A204.1 (cell line): Measurements from ENCODE around the gene UROC1.
"Not testable (repeated sequence)": the region's sequence is repeated elsewhere in the genome, so short reads cannot be mapped to it uniquely, and the experiment has no call there.

Experiments
- FAIRE-seq: peaks from 2 replicates; lab custom pipeline; 2012; peaks lifted over from hg19 to GRCh38; lab: Jason Lieb, UNC

The UROC1 gene

DNA sequence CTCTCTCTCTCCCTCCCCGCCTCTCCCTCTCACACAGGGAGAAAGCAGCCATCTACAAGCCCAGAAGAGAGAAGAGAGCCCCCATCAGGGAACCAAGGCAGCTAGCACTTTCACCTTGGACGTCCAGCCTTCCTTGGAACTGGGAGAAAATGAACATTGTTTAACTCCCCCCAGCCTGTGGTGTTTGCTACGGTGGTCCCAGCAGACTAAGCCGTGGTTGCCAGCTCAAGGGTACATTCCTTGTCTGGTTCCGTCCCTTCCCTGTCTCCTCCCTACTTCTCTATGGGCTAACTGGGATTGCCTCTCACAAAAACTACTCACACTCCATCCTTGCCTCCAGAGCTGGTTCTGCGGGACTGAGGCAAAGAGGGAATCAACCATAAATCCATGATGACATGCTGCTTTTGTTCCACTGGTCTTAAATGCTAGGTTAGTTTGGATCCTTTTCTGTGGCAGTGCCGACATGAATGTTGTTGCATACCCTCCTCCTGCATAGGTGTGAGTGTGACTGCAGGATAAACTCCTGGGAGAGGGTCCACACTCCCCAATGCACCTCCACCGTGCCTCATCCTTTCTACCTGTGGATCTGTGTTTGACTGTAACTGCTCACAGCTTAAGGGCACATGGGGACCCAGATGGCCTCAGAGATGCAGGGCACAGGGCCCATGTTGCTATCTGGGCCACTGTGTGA lies 29.1 kb upstream of the UROC1 start:
- FAIRE-seq = no peak

DNA sequence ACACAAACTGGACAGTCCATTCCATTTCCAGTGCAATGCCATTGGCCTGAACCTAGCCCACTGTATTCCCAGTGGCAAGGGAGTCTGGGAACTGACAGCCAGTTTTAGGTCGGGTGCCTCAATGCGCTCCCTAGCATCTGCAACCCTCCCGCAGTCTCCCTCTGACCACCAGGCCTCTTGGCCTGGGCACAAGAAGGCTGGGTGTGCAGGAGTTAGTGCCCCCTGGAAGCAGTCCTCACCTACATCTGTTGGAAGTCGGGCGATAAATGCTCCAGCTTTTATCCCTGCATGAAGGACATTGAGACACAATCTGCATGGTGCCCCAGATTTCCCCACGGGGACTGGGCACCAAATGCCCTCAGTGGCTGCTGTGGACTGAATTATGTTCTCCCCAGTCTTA lies 28.4 kb upstream of the UROC1 start:
- FAIRE-seq = no peak

DNA sequence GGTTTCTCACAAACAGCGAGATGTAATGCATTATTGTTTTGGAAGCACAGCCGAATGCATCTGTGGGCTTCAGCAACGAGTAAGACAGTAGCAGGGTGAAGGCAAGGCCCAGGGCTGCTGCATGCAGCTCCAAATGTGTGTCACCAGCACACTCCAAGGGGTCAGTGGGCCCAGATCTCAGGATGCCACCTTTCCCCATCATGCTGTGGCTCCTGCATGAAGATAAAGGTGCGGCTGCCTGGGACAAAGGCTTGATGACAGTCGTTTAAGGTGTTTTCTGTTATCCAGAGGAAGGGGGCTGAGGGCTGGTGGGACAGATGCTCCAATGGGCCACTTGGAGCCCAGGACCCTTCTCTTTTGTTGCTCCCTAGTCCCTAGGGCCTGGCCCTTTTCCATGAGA lies 28.0 kb upstream of the UROC1 start:
- no peak for FAIRE-seq

DNA sequence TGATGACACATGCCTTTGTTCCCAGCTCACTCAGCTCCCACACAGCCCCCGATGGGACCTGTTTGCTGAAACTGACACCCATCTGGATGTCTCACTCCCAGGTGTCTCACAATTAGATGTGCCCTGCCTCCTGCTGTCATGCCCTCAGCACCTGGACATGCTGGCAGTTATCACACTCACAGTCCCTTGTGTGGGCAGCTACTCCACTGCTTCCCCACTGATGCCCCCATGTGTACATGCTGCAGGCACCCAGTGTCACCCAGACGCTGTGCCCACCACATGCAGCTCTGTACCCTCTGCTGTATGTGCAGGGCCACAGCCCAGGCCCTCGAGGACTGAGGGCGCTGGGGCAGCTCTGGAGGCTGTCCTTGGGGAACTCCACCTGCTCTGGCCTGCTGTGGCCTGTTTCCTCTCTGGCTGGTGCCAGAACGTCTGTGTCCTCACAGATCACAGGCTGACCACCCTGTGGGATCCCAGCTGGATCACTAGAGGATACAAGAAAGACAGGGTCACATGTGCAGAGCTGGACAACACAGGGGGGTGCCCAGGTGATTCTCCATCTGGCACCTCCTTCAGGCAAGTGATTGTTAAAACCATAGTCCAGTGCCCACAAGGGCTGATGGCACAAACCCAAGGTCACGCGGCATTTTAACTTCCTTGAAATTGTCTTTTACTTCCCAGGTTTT lies 27.2 kb upstream of the UROC1 start:
- no peak for FAIRE-seq

DNA sequence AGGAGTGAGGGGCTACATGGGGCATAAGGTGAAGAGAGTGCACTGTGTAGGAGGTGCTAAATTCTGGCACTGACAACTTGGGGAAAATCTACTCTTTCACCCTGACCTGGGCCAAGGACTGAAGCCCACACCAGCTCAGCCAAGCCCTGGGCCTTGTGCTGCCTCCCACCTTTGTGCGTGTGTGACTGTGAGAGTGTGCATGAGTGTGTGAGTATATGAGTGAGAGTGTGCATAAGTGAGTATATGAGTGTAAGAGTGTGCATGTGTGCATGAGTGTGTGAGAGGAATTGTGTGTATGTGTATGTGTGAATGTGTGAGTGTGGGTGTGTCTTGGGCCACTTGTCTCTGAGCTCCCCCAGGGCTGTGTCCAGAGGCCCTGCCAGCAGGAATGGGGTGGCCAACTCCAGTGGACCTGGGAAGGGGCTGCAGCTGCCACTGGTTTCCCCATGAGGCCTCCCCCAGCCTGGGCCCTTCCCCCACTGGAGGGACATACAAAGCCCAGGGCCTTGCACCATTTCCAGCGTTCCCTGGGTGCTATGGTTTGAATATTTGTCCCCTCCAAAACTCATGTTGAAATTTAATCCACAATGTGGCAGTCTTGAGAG lies 26.0 kb upstream of the UROC1 start:
- no peak for FAIRE-seq

DNA sequence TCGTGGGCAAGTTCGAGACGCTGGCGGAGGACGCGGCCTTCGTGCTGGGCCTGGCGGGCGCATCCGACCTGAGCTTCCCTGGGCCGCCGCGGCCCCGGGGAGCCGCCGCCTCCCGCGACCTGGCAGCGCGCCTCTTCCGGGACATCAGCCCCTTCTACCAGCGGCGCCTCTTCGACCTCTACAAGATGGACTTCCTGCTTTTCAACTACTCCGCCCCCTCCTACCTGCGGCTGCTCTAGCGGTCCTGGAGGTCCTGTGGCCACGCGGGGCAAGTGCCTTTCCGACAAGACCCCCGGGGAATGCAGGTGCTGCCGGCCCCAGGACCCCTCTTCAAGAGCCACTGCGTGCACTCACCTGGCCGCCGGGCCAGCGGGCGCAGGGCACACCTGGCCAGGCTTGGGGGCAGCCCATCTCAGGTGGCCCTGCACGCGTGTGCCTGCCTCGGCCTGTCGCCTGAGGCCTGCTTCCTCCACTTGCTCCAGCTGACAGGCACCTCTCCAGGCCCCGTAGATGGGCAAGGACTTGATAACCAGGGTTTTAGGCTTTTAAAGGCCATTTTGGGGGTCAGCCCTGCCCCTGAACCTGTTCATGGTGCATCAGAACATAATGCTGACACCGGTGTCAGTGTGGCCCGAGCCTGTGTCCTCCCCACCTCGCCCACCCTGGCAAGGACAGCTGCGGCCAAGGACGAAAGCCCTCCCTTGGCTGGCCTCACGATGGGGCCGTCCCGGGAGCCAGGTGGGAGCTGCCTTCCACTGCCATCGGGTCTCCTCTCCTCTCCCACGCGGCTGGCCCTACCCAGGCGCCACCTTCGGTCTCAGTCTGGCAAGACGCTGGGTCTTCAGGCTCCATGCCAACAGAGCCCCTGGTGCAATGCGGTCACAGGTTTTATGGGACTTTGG lies 25.0 kb upstream of the UROC1 start:
- FAIRE-seq = no peak

DNA sequence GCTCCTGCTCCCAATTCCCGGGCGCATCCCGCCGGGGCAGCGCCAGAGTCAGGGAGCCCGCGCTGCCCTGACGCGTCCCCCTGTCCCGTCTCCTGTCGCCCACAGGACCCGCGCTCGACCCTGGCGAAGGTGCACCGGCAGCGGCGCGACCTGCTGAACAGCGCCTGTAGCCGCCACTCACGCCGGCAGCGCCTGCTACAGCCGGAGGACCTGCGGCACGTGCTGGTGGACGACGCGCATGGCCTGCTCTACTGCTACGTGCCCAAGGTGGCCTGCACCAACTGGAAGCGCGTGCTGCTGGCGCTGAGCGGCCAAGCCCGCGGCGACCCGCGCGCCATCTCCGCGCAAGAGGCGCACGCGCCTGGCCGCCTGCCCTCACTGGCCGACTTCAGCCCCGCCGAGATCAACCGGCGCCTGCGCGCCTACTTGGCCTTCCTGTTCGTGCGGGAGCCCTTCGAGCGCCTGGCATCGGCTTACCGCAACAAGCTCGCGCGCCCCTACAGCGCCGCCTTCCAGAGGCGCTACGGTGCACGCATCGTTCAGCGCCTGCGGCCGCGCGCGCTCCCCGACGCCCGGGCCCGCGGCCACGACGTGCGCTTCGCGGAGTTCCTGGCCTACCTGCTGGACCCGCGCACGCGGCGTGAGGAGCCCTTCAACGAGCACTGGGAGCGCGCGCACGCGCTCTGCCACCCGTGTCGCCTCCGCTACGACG lies 24.2 kb upstream of the UROC1 start:
- FAIRE-seq = no peak

DNA sequence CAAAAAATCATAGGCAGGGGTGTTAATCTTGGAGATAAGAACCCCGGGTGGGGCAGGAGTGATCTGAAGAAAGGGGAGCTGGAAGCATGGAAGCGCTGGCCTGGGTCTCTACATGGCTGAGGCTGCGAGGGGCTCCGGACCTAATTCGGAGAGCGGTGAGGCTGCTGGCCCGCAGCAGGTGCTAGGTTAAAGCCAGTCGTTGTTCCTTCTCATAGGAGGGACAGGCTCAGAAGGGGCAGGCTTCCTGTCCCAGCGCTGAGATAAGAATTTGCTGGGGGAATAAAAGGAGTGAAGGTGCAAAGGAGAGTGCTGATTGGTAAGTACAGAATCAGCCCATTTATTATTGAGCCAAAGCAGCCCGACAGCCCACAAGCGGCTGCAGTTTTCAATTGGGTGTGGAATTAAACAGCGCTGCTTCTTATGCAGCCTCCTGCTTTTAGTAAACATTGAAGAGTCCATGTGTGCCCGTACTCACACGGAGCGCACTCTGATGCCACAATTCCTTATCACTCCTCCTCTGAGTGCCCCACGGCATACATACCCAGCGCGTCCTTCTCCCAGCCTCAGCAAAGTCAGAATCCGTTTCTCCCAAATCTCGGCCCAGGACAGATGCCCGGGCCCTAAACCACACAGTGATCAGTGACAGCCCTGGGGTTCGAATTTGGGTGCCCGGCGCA lies 23.5 kb upstream of the UROC1 start:
- FAIRE-seq = no peak

DNA sequence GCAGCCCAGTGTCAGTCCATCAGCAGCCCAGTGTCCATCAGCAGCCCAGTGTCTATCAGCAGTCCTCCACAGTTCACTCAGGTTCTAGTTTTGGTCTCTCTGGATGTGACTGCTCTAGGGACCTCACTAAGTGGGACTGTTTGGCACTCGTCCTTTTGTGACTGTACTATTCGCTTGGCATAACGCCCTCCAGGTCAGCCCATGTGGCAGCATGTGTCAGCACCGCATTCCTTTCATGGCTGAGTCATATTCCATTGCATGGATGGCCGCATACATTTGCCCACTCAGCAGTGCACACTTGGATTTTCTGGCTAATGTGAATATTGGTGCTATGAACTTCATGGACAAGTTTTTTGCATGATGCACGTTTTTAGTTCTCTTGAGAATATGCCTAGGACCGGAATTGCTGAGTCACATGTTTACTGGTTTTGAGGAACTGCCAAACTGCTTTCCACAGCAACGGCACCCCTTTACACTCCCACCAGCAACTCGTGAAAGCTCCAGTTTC lies 22.8 kb upstream of the UROC1 start:
- FAIRE-seq = no peak

DNA sequence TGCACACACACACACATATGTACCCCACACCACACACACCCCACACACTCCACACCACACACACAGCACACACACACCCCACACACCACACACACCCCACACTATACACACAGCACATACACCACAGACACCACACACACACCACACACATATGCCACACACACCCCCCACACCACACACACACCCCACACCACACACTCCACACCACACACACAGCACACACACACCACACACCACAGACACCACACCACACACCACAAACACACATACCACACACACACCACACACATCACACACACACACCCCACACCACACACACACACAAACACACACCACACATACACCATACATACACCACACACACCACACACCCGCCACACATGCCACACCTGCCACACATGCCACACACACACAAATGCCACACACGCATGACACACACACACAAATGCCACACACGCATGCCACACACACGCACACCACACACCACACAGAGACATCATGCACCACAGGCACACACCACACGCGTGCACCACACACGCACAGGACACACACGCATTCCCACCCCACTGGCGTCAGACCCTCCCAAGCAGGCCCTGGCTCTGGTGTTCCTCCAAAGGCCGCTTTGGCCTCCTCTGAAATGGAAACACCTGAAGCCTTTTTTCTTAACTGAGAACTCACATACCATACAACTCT lies 22.1 kb upstream of the UROC1 start:
- no peak for FAIRE-seq

DNA sequence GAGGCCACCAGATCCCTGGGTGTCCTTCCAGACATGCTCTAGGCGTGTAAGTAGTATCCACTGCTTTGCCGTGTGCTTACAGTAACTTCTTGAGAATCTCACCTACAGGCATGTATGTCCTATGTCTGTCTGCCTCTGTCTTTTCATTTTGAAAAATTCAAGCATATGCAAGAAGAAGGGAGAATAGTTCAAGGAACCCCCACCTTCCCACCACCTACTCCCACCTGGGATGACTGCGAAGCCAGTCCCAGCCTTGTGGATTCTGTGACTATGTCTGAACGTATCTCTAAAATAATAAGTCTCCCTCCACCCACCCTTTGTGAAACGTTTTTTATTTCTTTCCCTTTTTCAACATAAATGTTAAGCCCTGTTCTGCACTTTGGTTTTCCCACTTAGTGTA lies 21.4 kb upstream of the UROC1 start:
- no peak for FAIRE-seq

DNA sequence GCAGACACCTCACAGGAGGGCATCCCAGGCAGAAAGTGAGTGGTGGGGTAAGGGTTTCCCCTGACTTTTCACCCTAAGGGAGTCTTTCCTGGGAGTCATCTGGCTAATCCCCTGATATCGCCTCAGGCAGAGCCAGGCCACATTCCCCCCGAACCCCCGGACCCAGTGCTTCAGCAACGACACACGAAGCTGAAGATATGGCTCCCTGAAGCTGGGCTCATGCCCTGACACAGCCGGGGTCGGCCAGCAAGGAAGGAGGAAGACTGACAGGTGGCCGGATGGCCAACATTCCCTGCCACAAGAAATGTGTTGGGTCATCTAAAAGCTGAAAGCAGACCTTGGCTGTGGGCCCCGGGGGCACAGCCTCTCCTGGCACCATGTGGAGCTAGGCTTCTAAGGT lies 20.7 kb upstream of the UROC1 start:
- no peak for FAIRE-seq

DNA sequence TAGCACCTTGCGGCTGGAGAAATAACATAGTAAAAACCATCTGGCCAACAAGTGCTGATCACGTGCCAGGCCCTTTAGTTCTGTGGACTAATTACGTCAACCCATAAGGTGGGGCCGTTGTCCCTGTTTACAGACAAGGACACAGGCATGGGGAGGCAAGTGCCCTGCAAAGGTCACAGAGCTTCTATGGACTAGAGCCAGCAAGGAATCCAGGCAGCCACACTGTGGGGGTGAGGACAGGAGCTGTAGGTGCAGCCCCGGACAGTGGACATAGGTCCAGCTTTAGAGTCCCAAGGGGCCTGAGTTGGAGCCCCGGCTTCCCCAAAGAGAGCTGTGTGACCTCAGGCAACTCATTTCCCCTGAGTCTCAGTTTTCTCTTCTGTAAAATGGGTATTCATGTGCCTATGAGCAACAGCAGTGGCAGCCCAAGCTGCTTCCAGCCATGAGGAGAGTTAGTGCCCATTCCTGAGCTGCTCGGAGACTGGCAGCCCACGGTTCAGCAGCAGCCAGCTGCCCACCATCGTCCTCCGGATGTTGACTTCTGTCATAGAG lies 20.2 kb upstream of the UROC1 start:
- no peak for FAIRE-seq

DNA sequence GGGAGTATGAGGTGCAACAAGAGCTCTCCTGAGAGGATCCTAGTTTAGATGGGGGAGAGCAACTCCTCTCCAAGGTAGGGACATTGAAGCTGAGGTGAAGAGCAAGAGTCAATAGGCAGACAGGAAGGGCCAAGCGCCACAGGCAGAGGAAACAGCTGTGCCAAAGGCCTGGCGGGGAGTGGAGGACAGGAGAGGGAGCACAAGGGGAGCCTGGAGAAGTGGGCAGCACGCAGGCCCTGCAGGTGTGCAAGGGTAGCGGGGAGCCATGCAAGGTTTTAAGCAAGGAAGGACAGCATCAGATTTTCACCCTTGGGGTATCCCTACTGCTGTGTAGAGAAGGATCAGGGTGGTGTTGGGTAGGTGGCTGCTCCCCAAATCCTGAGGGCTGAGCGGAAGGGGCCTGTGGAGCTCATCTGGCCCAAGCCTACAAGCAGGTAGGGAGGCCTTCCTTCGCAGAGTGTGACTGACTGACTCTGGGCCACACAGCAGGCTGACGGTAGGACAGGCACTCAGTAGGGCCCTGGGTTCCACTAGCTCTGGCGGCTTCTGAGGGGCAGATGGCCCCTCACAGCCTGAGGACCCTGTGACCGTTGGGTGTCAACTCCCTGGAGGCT lies 19.6 kb upstream of the UROC1 start:
- FAIRE-seq = no peak

DNA sequence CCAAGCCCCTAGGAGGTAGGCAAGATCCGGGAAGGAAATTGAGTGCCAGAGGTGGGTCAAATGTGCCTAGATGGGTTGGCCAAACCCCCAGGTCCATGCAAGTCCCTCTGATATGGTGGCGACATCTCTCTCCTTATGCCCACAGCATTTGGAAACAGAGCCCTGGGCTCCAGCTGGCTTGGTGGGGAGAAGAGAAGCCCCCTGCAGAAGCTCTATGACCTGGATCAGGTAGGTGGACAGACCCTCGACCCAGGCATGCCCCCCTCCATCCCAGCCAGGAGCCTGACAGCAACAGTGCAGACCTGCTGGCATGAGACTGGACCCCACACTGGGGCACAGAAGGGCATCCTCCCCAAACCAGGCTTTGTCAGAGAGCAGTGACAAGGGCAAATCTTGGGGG lies 18.6 kb upstream of the UROC1 start:
- FAIRE-seq = no peak

DNA sequence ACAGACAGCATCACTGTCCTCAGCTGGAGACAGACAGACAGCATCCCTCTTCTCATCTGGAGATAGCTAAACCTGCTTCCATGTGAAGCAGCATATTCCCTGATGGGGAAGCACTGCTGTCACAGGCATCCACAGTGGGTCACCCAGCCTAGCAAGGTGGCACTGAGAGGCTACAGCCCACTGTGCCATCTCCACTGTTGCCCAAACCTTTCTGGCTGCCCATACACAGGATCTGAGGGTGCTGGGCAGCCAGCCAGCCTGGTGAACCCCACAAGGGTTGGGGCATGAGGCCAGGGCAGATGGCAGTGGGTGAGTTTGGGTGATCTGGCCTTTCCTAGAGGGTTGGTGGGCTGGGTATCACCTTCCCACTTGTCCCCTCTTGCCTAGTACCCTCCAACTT lies 18.1 kb upstream of the UROC1 start:
- FAIRE-seq = no peak

DNA sequence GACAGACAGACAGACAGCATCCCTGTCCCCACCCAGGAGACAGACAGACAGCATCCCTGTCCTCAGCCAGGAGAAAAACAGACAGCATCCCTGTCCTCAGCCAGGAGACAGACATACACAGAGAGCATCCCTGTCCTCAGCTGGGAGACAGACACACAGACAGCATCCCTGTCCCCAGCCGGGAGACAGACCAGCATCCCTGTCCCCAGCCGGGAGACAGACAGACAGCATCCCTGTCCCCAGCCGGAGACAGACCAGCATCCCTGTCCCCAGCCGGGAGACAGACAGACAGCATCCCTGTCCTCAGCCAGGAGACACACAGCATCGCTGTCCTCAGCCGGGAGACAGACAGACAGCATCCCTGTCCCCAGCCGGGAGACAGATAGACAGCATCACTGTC lies 17.1 kb upstream of the UROC1 start:
- not testable (repeated sequence) for FAIRE-seq

DNA sequence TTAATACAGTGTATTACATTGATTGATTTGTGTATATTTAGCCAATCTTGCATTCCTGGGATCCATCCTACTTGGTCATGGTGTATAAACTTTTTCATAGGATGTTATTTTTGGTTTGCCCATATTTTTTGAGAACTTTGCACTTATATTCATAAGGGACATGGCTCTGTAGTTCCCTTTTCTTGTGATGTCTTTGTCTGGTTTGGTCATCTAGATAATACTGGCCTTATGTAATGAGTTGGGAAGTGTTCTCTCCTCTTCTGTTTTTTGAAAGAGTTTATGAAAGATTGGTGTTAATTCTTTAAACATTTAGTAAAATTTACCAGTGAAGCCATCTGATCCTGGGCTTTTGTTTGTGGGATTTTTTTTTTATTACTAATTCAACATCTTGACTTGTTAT lies 15.9 kb upstream of the UROC1 start:
- no peak for FAIRE-seq

DNA sequence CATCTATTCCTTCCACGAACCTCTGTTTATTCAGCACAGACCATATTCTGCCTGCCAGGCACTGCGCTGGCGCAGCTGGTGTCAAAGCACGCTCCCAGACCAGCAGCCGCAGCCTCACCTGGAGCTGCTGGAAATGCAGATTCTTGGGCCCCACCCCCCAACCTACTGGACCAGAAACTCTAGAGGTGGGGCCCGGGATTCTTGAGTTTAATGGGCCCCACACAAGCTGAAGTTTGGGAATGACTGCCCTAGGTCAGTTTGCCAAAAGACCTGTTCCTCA lies 13.4 kb upstream of the UROC1 start:
- FAIRE-seq = no peak
